Measurements from ENCODE around the gene NCKAP1.

NCKAP1 gene

GRCh38 chr2:182980652-182981051 lies 57.6 kb downstream of the NCKAP1 start:
- no peaks in the 10 kb centered on the region for H3K27me3 ChIP-seq (replicated peaks; ENCODE audit: insufficient read depth, low read length)
- no peaks in the 10 kb centered on the region for H3K36me3 ChIP-seq (replicated peaks; ENCODE audit: insufficient read depth, low read length)
- 0 out of 2 replicates have a peak, but pooled peaks cover 3% of the 10 kb centered on the region for H3F3A ChIP-seq (ENCODE audit: insufficient read depth, low read length)
- H3K9me2 ChIP-seq (replicated peaks; ENCODE audit: insufficient read depth, low read length), result no peaks in the 10 kb centered on the region
- peaks cover 4% of the 10 kb centered on the region; the same call in 1 of the 2 replicates for H3K4me1 ChIP-seq (ENCODE audit: low read length)
- H3K4me2 ChIP-seq (ENCODE audit: low read depth, low read length), result no peak overlapping the region
- H3K9me3 ChIP-seq (replicated peaks; ENCODE audit: insufficient read depth, low read length), result no peaks in the 10 kb centered on the region
- H4K20me1 ChIP-seq (ENCODE audit: insufficient read depth, low read length), result no peaks in the 10 kb centered on the region
- TF ChIP-seq EZH2 (optimal IDR thresholded peaks at IDR 0.05; ENCODE audit: low read depth, low read length) (no peak), EZH2phosphoT487 (IDR thresholded peaks at IDR 0.05; ENCODE audit: low read length) (no peak), CTCF (IDR thresholded peaks at IDR 0.05; ENCODE audit: low read length) (no peak)
- no peak for DNase-seq
- H2AFZ ChIP-seq (ENCODE audit: low read length), result no peak overlapping the region
- no peak overlapping the region for H3K9ac ChIP-seq (ENCODE audit: low read length)
- no peak overlapping the region for H3K4me3 ChIP-seq (ENCODE audit: low read length)
- H3K79me2 ChIP-seq (ENCODE audit: low read length), result no peaks in the 10 kb centered on the region
- H3K27ac ChIP-seq (ENCODE audit: low read length), result no peak overlapping the region

- Histone ChIP-seq H3K4me3 (ENCODE audit: low read length) (no peak overlapping the region), H3K9me3 (replicated peaks; ENCODE audit: insufficient read depth, low read length) (no peaks in the 10 kb centered on the region), H2AFZ (ENCODE audit: low read length) (no peak overlapping the region), H3F3A (ENCODE audit: insufficient read depth, low read length) (0 out of 2 replicates have a peak, but pooled peaks cover 3% of the 10 kb centered on the region), H3K4me1 (ENCODE audit: low read length) (peaks cover 4% of the 10 kb centered on the region; the same call in 1 of the 2 replicates), H3K27ac (ENCODE audit: low read length) (no peak overlapping the region), H3K9ac (ENCODE audit: low read length) (no peak overlapping the region), H3K9me2 (replicated peaks; ENCODE audit: insufficient read depth, low read length) (no peaks in the 10 kb centered on the region), H3K4me2 (ENCODE audit: low read depth, low read length) (no peak overlapping the region), H3K27me3 (replicated peaks; ENCODE audit: insufficient read depth, low read length) (no peaks in the 10 kb centered on the region), H3K79me2 (ENCODE audit: low read length) (no peaks in the 10 kb centered on the region), H4K20me1 (ENCODE audit: insufficient read depth, low read length) (no peaks in the 10 kb centered on the region), H3K36me3 (replicated peaks; ENCODE audit: insufficient read depth, low read length) (no peaks in the 10 kb centered on the region)
- no peak for TF ChIP-seq EZH2phosphoT487 (IDR thresholded peaks at IDR 0.05; ENCODE audit: low read length)
- peak; percentile 49 for TF ChIP-seq CTCF (IDR thresholded peaks at IDR 0.05; ENCODE audit: low read length)
- TF ChIP-seq EZH2 (optimal IDR thresholded peaks at IDR 0.05; ENCODE audit: low read depth, low read length), result no peak
- peak; percentile 73 for DNase-seq
Measured at GRCh38 chr2:182980115-182980514, 58.1 kb downstream of the NCKAP1 start.

DNA sequence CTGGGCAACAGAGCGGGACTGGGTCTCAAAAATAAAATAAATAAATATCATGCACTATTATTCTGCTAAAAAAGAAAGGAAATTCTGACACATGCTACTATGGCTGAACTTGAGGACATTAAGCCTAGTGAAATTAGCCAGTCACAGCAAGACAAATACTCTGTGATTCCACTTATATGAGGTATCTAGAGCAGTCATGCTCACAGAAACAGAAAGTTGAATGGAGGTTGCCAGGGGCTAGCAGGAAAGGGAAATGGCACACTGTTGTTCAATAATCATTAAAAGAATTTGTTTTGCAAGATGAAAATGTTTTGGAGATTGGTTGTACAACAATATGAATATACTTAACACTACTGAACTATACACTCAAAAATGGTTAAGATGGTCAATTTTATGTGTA lies 60.8 kb downstream of the NCKAP1 start:
- Histone ChIP-seq H4K20me1 (ENCODE audit: insufficient read depth, low read length) (no peaks in the 10 kb centered on the region), H3K4me1 (ENCODE audit: low read length) (peaks cover 24% of the 10 kb centered on the region), H3F3A (ENCODE audit: insufficient read depth, low read length) (peaks cover 11% of the 10 kb centered on the region; the same call in 1 of the 2 replicates), H3K36me3 (replicated peaks; ENCODE audit: insufficient read depth, low read length) (no peaks in the 10 kb centered on the region), H3K4me3 (ENCODE audit: low read length) (no peak overlapping the region), H3K27me3 (replicated peaks; ENCODE audit: insufficient read depth, low read length) (no peaks in the 10 kb centered on the region), H3K4me2 (ENCODE audit: low read depth, low read length) (no peak overlapping the region), H2AFZ (ENCODE audit: low read length) (no peak overlapping the region), H3K9ac (ENCODE audit: low read length) (no peak overlapping the region), H3K9me2 (replicated peaks; ENCODE audit: insufficient read depth, low read length) (no peaks in the 10 kb centered on the region), H3K79me2 (ENCODE audit: low read length) (no peaks in the 10 kb centered on the region), H3K9me3 (replicated peaks; ENCODE audit: insufficient read depth, low read length) (no peaks in the 10 kb centered on the region), H3K27ac (ENCODE audit: low read length) (no peak overlapping the region)
- TF ChIP-seq EZH2phosphoT487 (IDR thresholded peaks at IDR 0.05; ENCODE audit: low read length), result no peak
- no peak for TF ChIP-seq EZH2 (optimal IDR thresholded peaks at IDR 0.05; ENCODE audit: low read depth, low read length)
- no peak for TF ChIP-seq CTCF (IDR thresholded peaks at IDR 0.05; ENCODE audit: low read length)
- peak; percentile 24 for DNase-seq

Measured in MM.1S (cell line).